A549 treated with AZD9567 at 1 μM for 4 hours (cell line): ENCODE results near the gene SEL1L3. TPM values are rescaled to one million over a fixed set of nuclear protein-coding genes. Genes with fewer than 3 reads are reported as not detected.

Experiments
- total RNA-seq: library from RNA; stranded (reverse); fragments of 200-300 nt; extraction: Qiagen RNA extraction; gene quantifications from 5 replicates; pipeline ENCODE4 v1.2.3, GENCODE V29; 2022; ENCODE audit not compliant: insufficient read depth

Gene SEL1L3
- 20.8 to 31.4 TPM (median 22.2 TPM) in 5 replicates for total RNA-seq

DNA sequence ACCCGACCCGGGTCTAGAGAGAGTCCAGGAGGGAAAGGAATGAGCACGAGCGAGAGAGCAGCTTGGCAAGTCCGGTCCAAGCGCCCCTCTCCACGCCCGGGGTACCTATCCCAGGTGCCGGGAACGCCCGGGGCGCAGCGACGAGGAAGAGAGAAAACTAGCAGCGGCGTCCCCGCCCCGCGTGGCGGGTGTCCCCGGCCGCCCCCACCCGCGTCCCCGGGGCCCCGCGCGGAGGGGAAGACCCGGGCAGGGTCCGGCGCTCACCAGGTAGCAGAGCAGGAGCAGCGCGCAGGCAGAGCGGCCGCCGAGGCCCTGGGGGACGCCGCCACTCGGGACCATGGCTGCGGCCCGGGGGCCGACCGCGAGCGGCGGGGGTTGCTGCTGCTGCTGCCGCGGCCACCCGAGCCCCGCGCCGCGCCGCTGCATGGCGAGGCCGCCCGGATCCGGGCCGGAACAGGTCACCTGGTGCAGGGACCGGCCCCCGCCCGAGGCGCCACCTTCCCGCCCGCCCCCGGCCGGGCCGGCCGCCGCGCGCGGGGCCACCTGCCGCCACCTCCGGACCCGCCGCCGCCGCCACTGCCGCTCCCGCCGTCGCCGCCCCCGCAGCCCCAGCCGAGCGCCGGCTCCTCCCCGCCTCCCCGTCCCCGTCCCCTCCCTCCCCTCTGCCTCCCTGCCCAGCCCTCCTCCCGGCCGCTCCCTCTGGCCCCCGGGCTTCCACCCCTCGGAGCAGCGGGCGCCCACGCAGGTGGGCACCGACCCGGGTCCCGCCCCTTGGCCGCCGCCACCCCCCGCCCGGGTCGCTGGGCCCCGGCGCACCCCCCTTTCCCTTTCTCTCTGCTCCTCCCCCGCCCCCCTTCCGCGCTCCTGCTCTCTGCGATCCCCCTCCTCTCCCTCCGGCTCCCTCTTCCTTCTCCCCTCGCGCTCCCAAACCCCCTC lies at the start of gene SEL1L3:
TSS of gene SEL1L3 (minus strand) at position 578 of the 936 bp plus-strand sequence. CDS start at position 426, 152 bp downstream.

Other genes with a start within 250 kb of the SEL1L3 start
- 0.02 to 0.09 TPM (median 0.05 TPM) in 4 of 5 replicates, not detected in the other for gene SLC34A2, start 207.1 kb downstream of the SEL1L3 start, total RNA-seq
- 22.0 to 35.2 TPM (median 23.8 TPM) in 5 replicates for gene SMIM20, start 51.2 kb upstream of the SEL1L3 start, total RNA-seq